ENCODE results near the gene NMT1. TPM values are rescaled to one million over a fixed set of nuclear protein-coding genes. Genes with fewer than 3 reads are reported as not detected.

NMT1 gene
- total and polyA plus RNA-seq, 2 of the 13 experiments (the other 11 are each of a cell fraction or from before 2014, with no cell fraction given) = 75.7 to 142 TPM

DNA sequence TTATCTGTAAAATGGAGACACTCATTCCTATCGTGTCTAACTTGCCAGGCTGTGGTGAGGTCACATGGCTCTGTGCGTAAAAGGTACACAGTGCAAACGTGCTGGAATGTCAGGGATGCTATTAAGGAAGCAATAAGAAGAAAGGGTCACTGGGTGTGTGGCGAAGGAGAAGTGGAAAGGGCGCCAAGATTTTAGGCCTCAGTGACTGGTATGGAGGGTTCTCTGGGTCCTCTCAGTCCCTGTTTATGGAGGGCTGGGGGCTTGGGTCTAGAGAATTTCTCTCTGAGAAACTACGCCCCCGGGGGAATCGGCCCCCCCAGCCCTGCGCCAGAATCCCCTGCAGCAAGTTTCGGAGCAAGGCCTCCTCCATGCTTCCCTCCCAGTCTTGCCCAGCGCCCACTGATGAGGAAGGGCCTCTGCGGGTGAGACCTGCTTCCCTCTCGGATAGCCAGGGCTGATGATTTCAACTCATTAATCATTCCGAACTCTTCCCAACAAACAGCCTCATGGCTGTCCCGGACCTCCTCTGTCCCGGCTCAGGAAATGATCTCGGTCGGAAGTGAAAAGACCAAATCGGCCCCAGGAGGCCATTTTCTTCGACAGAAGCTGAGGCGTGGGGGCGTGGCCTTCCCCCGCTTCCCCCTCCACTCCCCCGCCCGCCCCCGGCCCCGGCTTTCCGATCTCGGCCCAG lies 85.9 kb downstream of the NMT1 start:
- intact Hi-C loops (cut with micrococcal nuclease; ENCODE audit: unreplicated experiment) (no loop called here), in situ Hi-C loops (cut with HindIII; ENCODE audit: extremely low pct_ligation_motif_present, low pct_unique_long_range_greater_than_20kb) (loop anchor here (5.0 kb wide), 2 partner anchors 50 to 100 kb away; no protein-coding TSS in a partner anchor)
- DNase-seq (ENCODE audit: low spot score) (no peak), ATAC-seq (peak; percentile 10), FAIRE-seq (peak; percentile 21)
- Histone ChIP-seq H3K79me2 (ENCODE audit: insufficient read depth, low read length) (peaks cover 36% of the 10 kb centered on the region), H3K4me3 (replicated peaks in 1 of 3; ENCODE audit: insufficient read depth in 1 of 3, low read depth in 2 of 3, low read length in 3 of 3) (peak overlapping the region; percentile 81 to 88 (median 85)), H3K27me3 (ENCODE audit: control insufficient read depth in 1 of 2, insufficient read depth in 2 of 2, low read length in 2 of 2) (no peaks in the 10 kb centered on the region; a peak in 2 of 5 replicates), H3K4me2 (ENCODE audit: low read depth, low read length) (peak overlapping the region; percentile 96), H3K27ac (ENCODE audit: extremely low read length, insufficient read depth, low read length) (peak overlapping the region; percentile 97), H3K4me1 (ENCODE audit: insufficient read depth, low read length) (peaks cover 24% of the 10 kb centered on the region), H3K36me3 (replicated peaks in 1 of 2; ENCODE audit: control insufficient read depth in 1 of 2, insufficient read depth in 2 of 2, low read length in 2 of 2) (no peaks in the 10 kb centered on the region; a peak in 1 of 5 replicates), H4K20me1 (ENCODE audit: insufficient read depth, low read length) (peaks cover 35% of the 10 kb centered on the region), H3K9me3 (ENCODE audit: low read length) (no peaks in the 10 kb centered on the region), H3K9ac (ENCODE audit: insufficient read depth, low read depth, low read length) (peak overlapping the region; percentile 94), H2AFZ (ENCODE audit: low read length) (no peak overlapping the region)
- CTCF ChIA-PET (ENCODE audit: low intra/inter-chr PET ratio, low total read pairs) = interaction anchor here (7.0 to 8.5 kb wide), 2 partner anchors 12 to 50 kb away, joined by 60 to 130 read pairs; partner anchors contain the start of gene ACBD4
- POLR2A ChIA-PET = interaction anchor here (1.7 to 19.8 kb wide), 10 partner anchors 9 to 165 kb away, joined by 8 to 2487 read pairs (median 44); partner anchors contain the start of genes ACBD4, HEXIM2 and NMT1
- 17% methylated on average over 29 of the region's 29 CpGs for WGBS (ENCODE audit: low lambda C conversion rate)
- BruUV-seq (replicated peaks) = no TSS peak
- TF ChIP-seq IRX3 (CRISPR knock-in tag; IDR thresholded peaks at IDR 0.05; ENCODE audit: borderline replicate concordance, low read depth) (0 out of 2 replicates have a peak, but pooled peaks have one; percentile 32), LRRFIP1 (CRISPR knock-in tag; conservative IDR thresholded peaks at IDR 0.05) (no peak), ZZZ3 (CRISPR knock-in tag; IDR thresholded peaks at IDR 0.05; ENCODE audit: borderline replicate concordance) (no peak), SRSF4 (IDR thresholded peaks at IDR 0.05; ENCODE audit: low read depth, low read length, poor library complexity, severe bottlenecking) (no peak), GABPA (IDR thresholded peaks at IDR 0.05; ENCODE audit: low read depth, low read length) (no peak), GABPA (CRISPR knock-in tag; IDR thresholded peaks at IDR 0.05; ENCODE audit: low read depth) (peak; percentile 12; the same call in 1 of the 2 replicates), CEBPG (CRISPR knock-in tag; IDR thresholded peaks at IDR 0.05) (no peak), ZNF18 (CRISPR knock-in tag; IDR thresholded peaks at IDR 0.05; ENCODE audit: insufficient replicate concordance) (no peak), BORCS8-MEF2B (CRISPR knock-in tag; IDR thresholded peaks at IDR 0.05) (peak; percentile 65; the same call in 1 of the 2 replicates), ZNF350 (CRISPR knock-in tag; IDR thresholded peaks at IDR 0.05; ENCODE audit: borderline replicate concordance, low read depth) (peak; percentile 12; the same call in 1 of the 2 replicates), MLLT10 (CRISPR knock-in tag; IDR thresholded peaks at IDR 0.05) (no peak), ZNF276 (CRISPR knock-in tag; IDR thresholded peaks at IDR 0.05; ENCODE audit: low read depth) (peak; percentile 22; the same call in 1 of the 2 replicates), SRF (IDR thresholded peaks at IDR 0.05; ENCODE audit: low read depth, low read length) (peak; percentile 72), ZC3H4 (CRISPR knock-in tag; IDR thresholded peaks at IDR 0.05; ENCODE audit: borderline replicate concordance) (peak; percentile 73), HDAC6 (IDR thresholded peaks at IDR 0.05; ENCODE audit: low read depth, low read length) (no peak), ZNF331 (CRISPR knock-in tag; IDR thresholded peaks at IDR 0.05) (no peak), SKI (IDR thresholded peaks at IDR 0.05; ENCODE audit: partially characterized antibody) (no peak), POLR2G (IDR thresholded peaks at IDR 0.05; ENCODE audit: low read depth, low read length) (peak; percentile 88), ZFY (CRISPR knock-in tag; IDR thresholded peaks at IDR 0.05) (peak; percentile 71; the same call in 1 of the 2 replicates)

All from HepG2 (cell line).